Endothelial cell of umbilical vein (primary cell): ENCODE results near the gene UPK3A. TPM values are rescaled to one million over a fixed set of nuclear protein-coding genes. Genes with fewer than 3 reads are reported as not detected.

Experiments used
- BruUV-seq: library from RNA; stranded (reverse); fragments of 400-500 nt; replicated peaks from 2 replicates; lab custom pipeline; 2021; lab: Mats Ljungman, UMichigan
- CTCF ChIA-PET: fragments of 300-600, 350-600 bp; sonication (Branson Sonifier 250); formaldehyde crosslinking; loops from one replicate; lab custom pipeline; 2021; ENCODE audit warnings: antibody characterized with exemption, inconsistent platforms; lab: Charles Lee
- POLR2A ChIA-PET: fragments of 300-600, 350-600 bp; sonication (Branson Sonifier 250); formaldehyde crosslinking; loops from one replicate; lab custom pipeline; 2021; ENCODE audit warnings: antibody characterized with exemption, inconsistent platforms; lab: Charles Lee
- DNase-seq: peaks from one replicate; pipeline ENCODE4 v3.0.0-alpha.2; 2011; ENCODE audit warnings: low read depth, low spot score
- FAIRE-seq: peaks from 2 replicates; lab custom pipeline; 2011; peaks lifted over from hg19 to GRCh38; lab: Jason Lieb, UNC
- H2AFZ ChIP-seq: 2 replicates; pipeline ENCODE4 v1.6.0; 2012; ENCODE audit warnings: low read depth, low read length, control low read depth, inconsistent platforms
- H3K27ac ChIP-seq: 2 replicates; pipeline ENCODE4 v1.5.1; 2011; ENCODE audit warnings: low read depth, mild to moderate bottlenecking, control low read depth, low read length, moderate library complexity; ENCODE audit not compliant: insufficient read depth
- H3K27me3 ChIP-seq, 2 experiments: 2 replicates each; pipeline versions ENCODE4 v1.6.0 to v1.6.1; 2011; ENCODE audit warnings: low read length in 2 of 2, mixed read lengths in 1 of 2; ENCODE audit not compliant: control insufficient read depth in 2 of 2, insufficient read depth in 2 of 2
- H3K36me3 ChIP-seq, 2 experiments: 2 replicates in 1 of 2; 3 replicates in 1 of 2; pipeline ENCODE4 v1.5.1; 2011; ENCODE audit warnings: low read length in 2 of 2, mild to moderate bottlenecking in 1 of 2, moderate library complexity in 1 of 2; ENCODE audit not compliant: control insufficient read depth in 2 of 2, insufficient read depth in 2 of 2; ENCODE audit errors: extremely low read depth in 1 of 2
- H3K4me1 ChIP-seq: 3 replicates; pipeline ENCODE4 v1.5.1; 2011; ENCODE audit warnings: mild to moderate bottlenecking, low read length; ENCODE audit not compliant: control insufficient read depth, insufficient read depth; ENCODE audit errors: extremely low read depth
- H3K4me2 ChIP-seq: 2 replicates; pipeline ENCODE4 v1.6.1; 2011; ENCODE audit warnings: low read length, control low read depth, mixed read lengths; ENCODE audit not compliant: insufficient read depth
- H3K4me3 ChIP-seq, 3 experiments: fragments of 200-600 bp in 1 of 3; sonication (generic), shearing (Covaris generic) in 1 of 3; replicated peaks in 1 of 3; 2 replicates each; pipeline ENCODE4 v1.5.1; 2011 to 2016; ENCODE audit warnings: control low read depth in 3 of 3, low read length in 3 of 3, mild to moderate bottlenecking in 2 of 3, inconsistent platforms in 1 of 3, low read depth in 1 of 3, moderate library complexity in 1 of 3; ENCODE audit not compliant: insufficient read depth in 1 of 3
- H3K79me2 ChIP-seq: 2 replicates; pipeline ENCODE4 v1.6.0; 2012; ENCODE audit warnings: low read length, inconsistent platforms; ENCODE audit not compliant: control insufficient read depth, insufficient read depth
- H3K9ac ChIP-seq: replicated peaks from 2 replicates; pipeline ENCODE3; 2011; ENCODE audit warnings: low read length, control low read depth; ENCODE audit not compliant: insufficient read depth; ENCODE audit errors: extremely low read depth
- H3K9me1 ChIP-seq: replicated peaks from 3 replicates; pipeline ENCODE4 v1.6.0; 2011; ENCODE audit warnings: mild to moderate bottlenecking, low read length; ENCODE audit not compliant: control insufficient read depth, insufficient read depth; ENCODE audit errors: extremely low read depth
- H3K9me3 ChIP-seq: replicated peaks from 2 replicates; pipeline ENCODE4 v1.5.1; 2012; ENCODE audit warnings: low read length, inconsistent platforms; ENCODE audit not compliant: control insufficient read depth, insufficient read depth
- H4K20me1 ChIP-seq: replicated peaks from 2 replicates; pipeline ENCODE3; 2011; ENCODE audit warnings: mild to moderate bottlenecking, low read length; ENCODE audit not compliant: control insufficient read depth, insufficient read depth; ENCODE audit errors: extremely low read depth
- EZH2 ChIP-seq: IDR thresholded peaks from 2 replicates; pipeline ENCODE4 v1.6.1; 2012; ENCODE audit warnings: borderline replicate concordance, low read depth, mild to moderate bottlenecking, moderate library complexity, low read length, inconsistent platforms; ENCODE audit not compliant: severe bottlenecking
- FOS ChIP-seq: IDR thresholded peaks from 2 replicates; pipeline ENCODE4 v1.6.1; 2011; ENCODE audit warnings: mild to moderate bottlenecking, low read length, moderate library complexity, borderline replicate concordance; ENCODE audit not compliant: insufficient read depth
- GATA2 ChIP-seq: IDR thresholded peaks from 2 replicates; pipeline ENCODE4 v1.7.0; 2011; ENCODE audit warnings: low read depth, mild to moderate bottlenecking, moderate library complexity, mixed read lengths, low read length; ENCODE audit not compliant: insufficient read length, insufficient read depth
- JUN ChIP-seq: IDR thresholded peaks from 2 replicates; pipeline ENCODE4 v1.6.1; 2011; ENCODE audit warnings: borderline replicate concordance, low read depth; ENCODE audit not compliant: insufficient read length, insufficient read depth
- MYC ChIP-seq: IDR thresholded peaks from one replicate; pipeline ENCODE4 v1.6.1; 2011; ENCODE audit warnings: mild to moderate bottlenecking, low read depth, low read length
- POLR2A ChIP-seq: IDR thresholded peaks from 2 replicates; pipeline ENCODE4 v1.6.1; 2012; ENCODE audit warnings: low read depth, mild to moderate bottlenecking, control low read depth, low read length
- POLR2AphosphoS5 ChIP-seq: IDR thresholded peaks from 2 replicates; pipeline ENCODE4 v1.6.1; 2012; ENCODE audit warnings: low read depth, mild to moderate bottlenecking, control low read depth, low read length, moderate library complexity; ENCODE audit not compliant: insufficient read depth
- dilution Hi-C: fragments of 300-500 bp; cut with MboI; formaldehyde crosslinking; loops from one replicate; pipeline ENCODE4 v1.15.0; 2019; ENCODE audit warnings: low sequenced_read_pairs; ENCODE audit not compliant: extremely low pct_ligation_motif_present
- intact Hi-C: fragments of 100-400 bp; cut with micrococcal nuclease; formaldehyde crosslinking; loops from one replicate; pipeline ENCODE4 v1.10.0; 2022
- polyA plus RNA-seq, 4 experiments: library from polyadenylated mRNA; depleted of rRNA in 3 of 4; stranded (reverse) in 3 of 4; unstranded in 1 of 4; fragments of >200 nt; gene quantifications; 2 replicates each; pipeline versions ENCODE4 v1.2.1 to v1.2.3, GENCODE V29; 2011 to 2012; ENCODE audit warnings: missing spikeins in 1 of 4
- total RNA-seq: library from RNA; stranded (reverse); gene quantifications from 2 replicates; pipeline ENCODE4 v1.2.3, GENCODE V29; 2021
- TF ChIP-seq, protein P1 (sequence below), 2 donors: IDR thresholded peaks; 1 replicate in 1 of 2; 2 replicates in 1 of 2; pipeline ENCODE4 v1.5.1; 2011; ENCODE audit warnings: low read length in 2 of 2, mild to moderate bottlenecking in 2 of 2, moderate library complexity in 2 of 2, control low read depth in 1 of 2, inconsistent platforms in 1 of 2, low read depth in 1 of 2; ENCODE audit not compliant: insufficient read depth in 1 of 2; ENCODE audit errors: extremely low read depth in 1 of 2
- TF ChIP-seq, protein P2 (sequence below): IDR thresholded peaks from 2 replicates; pipeline ENCODE4 v1.6.1; 2011; ENCODE audit not compliant: insufficient read depth, insufficient read length

UPK3A gene
- total and polyA plus RNA-seq, 2 donors (not counting 3 experiments of a cell fraction or from before 2014, with no cell fraction given) = not detected

DNA sequence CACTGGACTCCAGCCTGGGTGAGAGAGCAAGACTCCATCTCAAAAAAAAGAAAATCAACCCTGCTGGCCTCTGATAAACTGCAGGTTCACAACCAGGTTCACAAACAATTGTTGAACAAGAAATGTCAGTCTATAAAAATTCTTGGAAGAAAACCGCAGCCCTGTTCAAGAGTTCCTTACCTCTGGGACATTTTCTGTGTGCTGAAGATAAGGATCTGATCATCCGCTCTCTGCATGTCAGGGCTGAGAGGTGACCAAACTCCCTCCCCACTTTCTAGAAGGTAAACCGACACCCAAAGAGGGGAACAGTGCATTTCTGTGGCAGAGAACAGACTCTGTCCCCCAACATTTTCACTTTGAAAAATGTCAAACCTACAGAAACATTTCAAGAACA lies 4.2 kb upstream of the UPK3A start:
- no peak overlapping the region for H3K4me3 ChIP-seq
- TF ChIP-seq POLR2AphosphoS5 (no peak), POLR2A (no peak), EZH2 (no peak), FOS (no peak), JUN (no peak), MYC (no peak), GATA2 (no peak)
- TF ChIP-seq, protein P1, sequence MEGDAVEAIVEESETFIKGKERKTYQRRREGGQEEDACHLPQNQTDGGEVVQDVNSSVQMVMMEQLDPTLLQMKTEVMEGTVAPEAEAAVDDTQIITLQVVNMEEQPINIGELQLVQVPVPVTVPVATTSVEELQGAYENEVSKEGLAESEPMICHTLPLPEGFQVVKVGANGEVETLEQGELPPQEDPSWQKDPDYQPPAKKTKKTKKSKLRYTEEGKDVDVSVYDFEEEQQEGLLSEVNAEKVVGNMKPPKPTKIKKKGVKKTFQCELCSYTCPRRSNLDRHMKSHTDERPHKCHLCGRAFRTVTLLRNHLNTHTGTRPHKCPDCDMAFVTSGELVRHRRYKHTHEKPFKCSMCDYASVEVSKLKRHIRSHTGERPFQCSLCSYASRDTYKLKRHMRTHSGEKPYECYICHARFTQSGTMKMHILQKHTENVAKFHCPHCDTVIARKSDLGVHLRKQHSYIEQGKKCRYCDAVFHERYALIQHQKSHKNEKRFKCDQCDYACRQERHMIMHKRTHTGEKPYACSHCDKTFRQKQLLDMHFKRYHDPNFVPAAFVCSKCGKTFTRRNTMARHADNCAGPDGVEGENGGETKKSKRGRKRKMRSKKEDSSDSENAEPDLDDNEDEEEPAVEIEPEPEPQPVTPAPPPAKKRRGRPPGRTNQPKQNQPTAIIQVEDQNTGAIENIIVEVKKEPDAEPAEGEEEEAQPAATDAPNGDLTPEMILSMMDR (IDR thresholded peaks at IDR 0.05; ENCODE audit: extremely low read depth in 1 of 2, insufficient read depth in 1 of 2, low read depth in 1 of 2, low read length in 2 of 2) = no peak
- TF ChIP-seq, protein P2, sequence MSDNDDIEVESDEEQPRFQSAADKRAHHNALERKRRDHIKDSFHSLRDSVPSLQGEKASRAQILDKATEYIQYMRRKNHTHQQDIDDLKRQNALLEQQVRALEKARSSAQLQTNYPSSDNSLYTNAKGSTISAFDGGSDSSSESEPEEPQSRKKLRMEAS = no peak
- H3K9me3 ChIP-seq = no peaks in the 10 kb centered on the region
- intact Hi-C loops = no loop called here
- FAIRE-seq (no peak), DNase-seq (no peak)
- H3K4me1 ChIP-seq = peaks cover 13% of the 10 kb centered on the region
- no peak overlapping the region for H3K27ac ChIP-seq
- peaks cover 6 to 18% of the 10 kb centered on the region in 2 experiments for H3K27me3 ChIP-seq
- CTCF ChIA-PET = no interaction called here
- no peaks in the 10 kb centered on the region for H4K20me1 ChIP-seq
- no peaks in the 10 kb centered on the region for H3K79me2 ChIP-seq
- POLR2A ChIA-PET = no interaction called here
- dilution Hi-C loops = no loop called here
- no peak overlapping the region for H3K4me2 ChIP-seq
- H3K36me3 ChIP-seq = no peaks in the 10 kb centered on the region
- no peak overlapping the region for H2AFZ ChIP-seq
- BruUV-seq = no TSS peak
- H3K9ac ChIP-seq = no peak overlapping the region
- no peaks in the 10 kb centered on the region for H3K9me1 ChIP-seq
